HG02973 (cell line): Measurements from ENCODE around the gene SUSD1.
"Not testable (repeated sequence)": the region's sequence is repeated elsewhere in the genome, so short reads cannot be mapped to it uniquely, and the experiment has no call there.

Experiments used
- ATAC-seq: cut with Tn5 transposase; IDR thresholded peaks from one replicate; pipeline ENCODE4 v1.9.1; 2021; ENCODE audit warnings: moderate library complexity; ENCODE audit not compliant: unreplicated experiment

SUSD1 gene

GRCh38 chr9:112104401-112104800 lies 70.7 kb downstream of the SUSD1 start:
- ATAC-seq: no peak

GRCh38 chr9:112103405-112103804 lies 71.7 kb downstream of the SUSD1 start:
- ATAC-seq: no peak

- no peak for ATAC-seq
Measured at GRCh38 chr9:112097712-112098688, 77.1 kb downstream of the SUSD1 start.

GRCh38 chr9:112094948-112095681 lies 80.0 kb downstream of the SUSD1 start:
- no peak for ATAC-seq

GRCh38 chr9:112094241-112094640 lies 80.9 kb downstream of the SUSD1 start:
- ATAC-seq: no peak

- no peak for ATAC-seq
Measured at GRCh38 chr9:112093870-112094216, 81.3 kb downstream of the SUSD1 start.

GRCh38 chr9:112093147-112093869 lies 81.8 kb downstream of the SUSD1 start:
- no peak for ATAC-seq

- no peak for ATAC-seq
Measured at GRCh38 chr9:112091810-112092209, 83.3 kb downstream of the SUSD1 start.

GRCh38 chr9:112087506-112087905 lies 87.6 kb downstream of the SUSD1 start:
- no peak for ATAC-seq

GRCh38 chr9:112086627-112087026 lies 88.5 kb downstream of the SUSD1 start:
- ATAC-seq: no peak

GRCh38 chr9:112084907-112085306 lies 90.2 kb downstream of the SUSD1 start:
- no peak for ATAC-seq

- no peak for ATAC-seq
Measured at GRCh38 chr9:112084334-112084733, 90.8 kb downstream of the SUSD1 start.

GRCh38 chr9:112081918-112082729 lies 93.0 kb downstream of the SUSD1 start:
- no peak for ATAC-seq

- ATAC-seq: no peak
Measured at GRCh38 chr9:112080831-112081542, 94.1 kb downstream of the SUSD1 start.

- ATAC-seq: peak; percentile 80
Measured at GRCh38 chr9:112078432-112078831, 96.7 kb downstream of the SUSD1 start.

GRCh38 chr9:112076814-112077213 lies 98.3 kb downstream of the SUSD1 start:
- ATAC-seq: no peak

GRCh38 chr9:112075009-112075378 lies 100.1 kb downstream of the SUSD1 start:
- ATAC-seq: no peak

GRCh38 chr9:112074250-112075008 lies 100.7 kb downstream of the SUSD1 start:
- no peak for ATAC-seq

GRCh38 chr9:112073639-112074173 lies 101.4 kb downstream of the SUSD1 start:
- ATAC-seq: not testable (repeated sequence)
